Activated CD4-positive, alpha-beta memory T cell treated with anti-CD3 and anti-CD28 coated beads for 36 hours (primary cell): ENCODE results near the gene TFE3. TPM values are rescaled to one million over a fixed set of nuclear protein-coding genes. Genes with fewer than 3 reads are reported as not detected.

Source experiments
- CTCF ChIA-PET: fragments of 350-600 bp; sonication (Branson Sonifier 250); formaldehyde crosslinking; loops from one replicate; lab custom pipeline; 2021; ENCODE audit warnings: antibody characterized with exemption, inconsistent platforms; lab: Charles Lee
- POLR2A ChIA-PET: fragments of 350-600 bp; sonication (Branson Sonifier 250); formaldehyde crosslinking; loops from one replicate; lab custom pipeline; 2021; ENCODE audit warnings: antibody characterized with exemption; lab: Charles Lee
- DNase-seq: peaks from one replicate; pipeline ENCODE4 v3.0.0-alpha.2; 2020
- H3K27ac Mint-ChIP-seq: one replicate; pipeline ENCODE4 v1.8.0; 2021; ENCODE audit warnings: mixed read lengths
- H3K27me3 Mint-ChIP-seq: one replicate; pipeline ENCODE4 v1.8.0; 2021; ENCODE audit warnings: mixed read lengths
- H3K36me3 Mint-ChIP-seq: one replicate; pipeline ENCODE4 v1.8.0; 2021; ENCODE audit warnings: mixed read lengths
- H3K4me1 Mint-ChIP-seq: one replicate; pipeline ENCODE4 v1.8.0; 2021; ENCODE audit warnings: low read depth, mixed read lengths
- H3K4me3 Mint-ChIP-seq: one replicate; pipeline ENCODE4 v1.8.0; 2021; ENCODE audit warnings: mild to moderate bottlenecking, mixed read lengths
- H3K9me3 Mint-ChIP-seq: one replicate; pipeline ENCODE4 v1.8.0; 2021; ENCODE audit warnings: mixed read lengths
- intact Hi-C: fragments of 100-400 bp; cut with micrococcal nuclease; formaldehyde crosslinking; loops from one replicate; pipeline ENCODE4 v1.15.1; 2023
- total RNA-seq, 2 experiments: library from RNA; stranded (reverse); gene quantifications; one replicate each; pipeline ENCODE4 v1.2.3, GENCODE V29; 2021

Gene TFE3
- total RNA-seq, 2 experiments from 2014 or later: 29.0 to 29.1 TPM

DNA sequence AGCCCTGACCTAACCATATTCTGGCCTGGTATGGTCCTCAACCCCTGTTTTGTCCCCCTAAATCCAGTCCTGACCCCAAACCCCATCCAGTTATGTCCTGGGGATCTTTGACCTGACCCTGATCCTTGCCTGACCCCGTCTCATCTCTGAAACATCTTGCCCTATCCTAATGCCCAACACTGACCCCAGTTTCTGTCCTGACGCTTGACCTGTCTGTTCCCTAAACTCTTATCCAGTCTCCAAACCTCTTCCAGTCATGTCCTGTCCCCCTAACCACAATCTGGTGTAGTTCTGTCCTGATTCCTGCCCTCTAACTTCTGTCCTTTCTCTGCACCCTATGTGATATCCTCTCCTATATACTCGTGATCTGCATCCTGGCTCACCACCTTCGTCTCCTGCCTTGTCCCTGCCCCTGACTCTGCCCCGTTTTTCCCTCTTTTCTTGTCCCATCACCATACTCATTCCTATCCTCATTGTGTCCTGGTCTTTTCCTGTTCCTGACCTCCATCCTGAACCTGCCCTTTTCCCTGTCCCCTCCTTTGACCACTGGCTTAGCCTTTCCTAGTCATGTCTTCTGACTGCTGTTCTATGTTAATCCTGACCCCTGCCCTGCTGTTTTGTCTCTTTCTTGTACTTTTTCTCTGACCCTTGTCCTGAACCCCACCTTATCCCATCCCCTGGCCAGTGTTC, 11.1 kb upstream of the TFE3 start:
- ChIA-PET CTCF (no interaction called here), POLR2A (no interaction called here)
- Mint-ChIP-seq H3K27me3 (no peaks in the 10 kb centered on the region), H3K4me1 (peaks cover 33% of the 10 kb centered on the region), H3K9me3 (no peaks in the 10 kb centered on the region), H3K27ac (peak overlapping the region; percentile 93), H3K36me3 (no peaks in the 10 kb centered on the region), H3K4me3 (peak overlapping the region; percentile 83)
- no peak for DNase-seq
- intact Hi-C loops: no loop called here

DNA sequence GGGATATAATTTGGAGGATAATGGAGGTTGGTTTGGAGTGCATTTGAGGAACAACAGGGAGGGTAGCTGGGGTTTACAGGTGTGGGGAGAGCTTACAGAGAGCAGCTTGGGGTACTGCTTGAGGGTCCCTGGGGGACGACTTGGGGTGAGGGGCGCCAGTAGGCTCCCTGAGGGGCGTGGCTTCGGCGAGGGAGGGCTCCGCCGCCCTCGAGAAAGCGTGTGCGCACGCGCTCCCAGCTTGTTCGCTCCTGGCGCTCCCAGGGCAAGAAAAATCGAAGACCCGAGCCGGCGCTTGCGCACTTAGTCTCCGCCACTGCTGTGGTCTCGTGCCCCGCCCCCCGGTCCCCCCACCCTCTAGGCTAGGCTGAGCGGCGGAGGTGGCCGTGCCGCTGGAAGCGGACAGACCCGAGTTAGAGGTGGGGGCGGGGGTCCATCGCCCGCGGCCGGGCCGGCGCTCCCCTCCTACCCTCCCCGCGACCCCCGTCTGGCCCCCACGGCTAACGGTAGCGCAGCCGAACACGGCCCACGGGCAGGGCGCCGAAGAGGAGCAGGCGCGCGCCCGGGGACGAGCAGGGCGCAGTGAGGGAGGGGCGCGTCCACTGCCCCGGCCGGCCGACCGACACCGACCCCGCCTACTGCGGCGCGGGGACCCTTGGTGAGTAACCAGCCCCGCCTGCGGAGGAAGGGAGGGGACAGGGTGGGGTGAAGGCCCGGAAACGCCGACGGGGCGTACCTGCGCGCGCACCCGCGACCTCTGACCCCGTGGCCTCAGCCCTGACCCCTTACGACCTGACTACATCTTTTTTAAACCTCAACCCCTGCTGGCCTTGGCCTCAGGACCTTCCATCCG, 10.3 kb upstream of the TFE3 start:
- intact Hi-C loops: no loop called here
- peak; percentile 78 for DNase-seq
- Mint-ChIP-seq H3K27ac (peak overlapping the region; percentile 93), H3K4me1 (peaks cover 33% of the 10 kb centered on the region), H3K4me3 (peak overlapping the region; percentile 83), H3K36me3 (no peaks in the 10 kb centered on the region), H3K27me3 (no peaks in the 10 kb centered on the region), H3K9me3 (no peaks in the 10 kb centered on the region)
- POLR2A ChIA-PET: interaction anchor here (1.0 kb wide), 1 partner anchor 117 kb away, joined by 3 read pairs; no protein-coding TSS in a partner anchor
- CTCF ChIA-PET: no interaction called here

DNA sequence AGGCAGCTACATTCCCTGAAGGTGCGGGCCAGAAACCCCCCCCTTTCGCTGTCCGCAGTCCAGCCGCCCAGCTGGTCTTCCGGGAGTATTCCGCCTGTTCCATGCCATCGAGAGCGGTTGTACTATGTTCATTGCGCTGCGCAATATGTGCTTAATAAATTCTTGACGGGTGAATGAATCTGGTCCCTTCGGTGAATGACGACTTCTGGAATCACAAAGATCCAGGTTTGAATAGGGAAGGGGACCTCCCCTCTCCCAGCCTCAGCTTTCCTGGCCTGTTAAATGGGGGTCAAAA, 777 bp upstream of the TFE3 start:
- Mint-ChIP-seq H3K4me1 (peaks cover 30% of the 10 kb centered on the region), H3K27ac (peak overlapping the region; percentile 92), H3K9me3 (no peaks in the 10 kb centered on the region), H3K4me3 (peak overlapping the region; percentile 91), H3K27me3 (no peaks in the 10 kb centered on the region), H3K36me3 (peaks cover 10% of the 10 kb centered on the region)
- POLR2A ChIA-PET: interaction anchor here (1.0 to 2.8 kb wide), 2 partner anchors 42 to 87 kb away, joined by 3 to 11 read pairs; partner anchors contain the start of gene GRIPAP1
- intact Hi-C loops: loop anchor here (1.0 to 10.0 kb wide), 9 partner anchors 42 to 243 kb away; partner anchors contain the start of genes GRIPAP1, PCSK1N, PIM2 and PQBP1
- CTCF ChIA-PET: interaction anchor here (0.8 to 2.1 kb wide), 8 partner anchors 27 to 413 kb away, joined by 3 to 6 read pairs (median 3); partner anchors contain the start of gene GRIPAP1
- no peak for DNase-seq

DNA sequence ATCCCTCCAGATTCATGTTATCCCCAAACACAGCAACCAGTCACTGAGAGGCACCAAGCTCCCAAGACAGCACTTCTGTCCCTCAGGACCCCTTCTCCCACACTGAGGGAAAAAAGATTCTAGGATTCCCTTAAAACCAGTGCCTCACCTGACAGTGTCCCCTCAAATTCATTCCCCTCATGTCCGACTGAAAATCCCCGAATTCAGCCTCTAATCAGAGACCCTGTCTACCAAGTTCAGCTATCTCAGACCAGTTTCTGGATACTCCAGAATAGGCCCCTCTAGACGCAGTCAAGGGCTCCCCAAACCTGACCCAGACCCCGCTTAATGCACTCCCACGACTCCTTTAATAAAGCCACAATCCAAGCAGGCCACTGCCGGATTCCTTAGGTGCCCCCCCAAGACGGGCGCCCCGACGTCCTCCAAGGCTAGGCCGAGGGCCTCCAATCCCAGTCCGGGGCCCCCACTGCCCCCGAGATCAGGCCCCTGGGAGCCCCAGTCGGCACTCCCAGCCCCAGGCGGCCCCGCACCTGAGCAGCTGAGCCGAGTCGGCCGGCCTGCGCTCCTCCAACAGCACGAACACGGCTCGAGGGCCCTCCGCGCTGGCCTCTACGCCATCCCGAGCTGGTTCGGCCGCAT, 457 bp downstream of the TFE3 start:
- Mint-ChIP-seq H3K4me1 (peaks cover 30% of the 10 kb centered on the region), H3K27ac (peak overlapping the region; percentile 92), H3K9me3 (no peaks in the 10 kb centered on the region), H3K36me3 (peaks cover 18% of the 10 kb centered on the region), H3K4me3 (peak overlapping the region; percentile 91), H3K27me3 (no peaks in the 10 kb centered on the region)
- ChIA-PET POLR2A (interaction anchor here (2.8 kb wide), 1 partner anchor 40 kb away, joined by 11 read pairs; the partner anchor contains the start of gene GRIPAP1), CTCF (interaction anchor here (0.6 to 2.1 kb wide), 6 partner anchors 41 to 411 kb away, joined by 3 to 6 read pairs (median 4); partner anchors contain the start of genes GRIPAP1 and KCND1)
- DNase-seq: no peak
- intact Hi-C loops: loop anchor here (1.0 to 10.0 kb wide), 9 partner anchors 40 to 242 kb away; partner anchors contain the start of genes GRIPAP1, PCSK1N, PIM2 and PQBP1

DNA sequence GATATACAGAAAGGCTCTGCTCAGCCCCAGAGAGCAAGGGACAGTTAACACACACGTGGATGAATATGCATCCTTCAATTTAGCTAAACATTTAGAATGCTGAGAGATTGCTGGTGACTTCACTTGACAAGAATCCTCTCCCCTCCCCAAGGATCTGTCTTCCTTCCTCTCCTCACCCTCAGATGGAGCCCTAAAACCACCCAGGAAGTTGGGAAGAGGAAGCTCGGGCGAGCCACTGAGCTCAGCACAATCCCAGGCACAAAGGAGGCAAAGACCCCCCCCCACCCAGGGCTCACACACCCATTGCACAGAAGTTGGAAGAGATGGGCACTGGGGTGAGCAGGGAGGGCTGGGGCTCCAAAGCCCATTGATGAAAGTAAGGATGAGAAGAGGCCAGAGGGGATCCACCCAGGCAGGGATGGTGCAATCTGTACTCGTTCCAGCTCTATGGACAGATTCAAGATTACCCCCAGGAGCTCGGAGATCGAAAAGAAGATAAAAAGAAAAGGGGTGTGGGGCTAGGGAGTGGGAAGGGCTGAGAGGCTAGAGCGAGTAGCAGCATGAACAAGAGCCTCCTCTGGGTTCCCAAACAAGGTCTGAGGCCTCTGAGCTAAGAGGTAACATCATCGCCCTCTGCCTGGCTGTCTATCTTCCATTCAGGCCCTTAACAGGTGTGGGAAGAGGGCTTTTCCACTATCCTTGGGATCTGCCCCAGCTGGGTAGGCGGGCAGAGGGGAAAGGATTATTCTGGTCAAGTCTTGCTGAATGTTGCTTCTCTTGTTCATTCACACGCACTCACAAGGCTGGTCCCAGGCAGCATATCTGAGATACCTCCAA, 1.2 kb downstream of the TFE3 start:
- Mint-ChIP-seq H3K4me3 (peak overlapping the region; percentile 91), H3K9me3 (no peaks in the 10 kb centered on the region), H3K27me3 (no peaks in the 10 kb centered on the region), H3K4me1 (peaks cover 30% of the 10 kb centered on the region), H3K36me3 (peaks cover 19% of the 10 kb centered on the region), H3K27ac (peak overlapping the region; percentile 92)
- POLR2A ChIA-PET: interaction anchor here (2.8 kb wide), 1 partner anchor 40 kb away, joined by 11 read pairs; the partner anchor contains the start of gene GRIPAP1
- CTCF ChIA-PET: interaction anchor here (0.6 to 2.1 kb wide), 4 partner anchors 65 to 114 kb away, joined by 3 to 6 read pairs (median 4); partner anchors contain the start of gene KCND1
- peak; percentile 18 for DNase-seq
- intact Hi-C loops: loop anchor here (2.0 to 10.0 kb wide), 5 partner anchors 59 to 241 kb away; partner anchors contain the start of genes PCSK1N and PIM2

DNA sequence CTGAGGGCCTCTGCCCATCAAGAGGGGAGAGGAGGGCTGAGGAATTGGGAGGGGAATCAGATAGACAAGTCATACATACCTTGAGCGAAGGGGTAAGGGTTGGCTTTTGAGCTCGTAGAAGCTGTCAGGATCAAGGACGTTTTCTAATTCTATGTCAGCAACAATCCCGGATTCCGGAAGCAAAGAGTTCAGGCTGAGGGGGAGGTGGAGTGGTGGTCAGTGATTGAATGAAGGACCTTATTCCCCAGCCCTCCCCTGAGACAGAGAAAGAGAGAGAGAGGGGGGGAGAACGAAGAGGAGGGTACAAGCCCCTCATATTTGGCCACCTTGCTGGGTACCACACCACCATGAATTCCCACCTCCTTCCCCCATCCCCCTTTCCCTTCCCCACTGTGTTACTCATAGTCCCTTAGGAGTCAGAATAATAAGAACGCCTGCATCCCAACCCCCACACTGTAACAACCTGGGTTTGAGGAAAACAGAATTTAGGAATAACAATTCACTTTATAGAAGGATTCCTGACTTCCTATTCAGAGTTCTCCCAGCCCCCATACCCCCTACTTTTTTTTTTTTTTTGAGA, 2.7 kb downstream of the TFE3 start:
- DNase-seq: no peak
- Mint-ChIP-seq H3K9me3 (no peaks in the 10 kb centered on the region), H3K27ac (peak overlapping the region; percentile 78), H3K4me1 (peaks cover 30% of the 10 kb centered on the region), H3K4me3 (peak overlapping the region; percentile 91), H3K27me3 (no peaks in the 10 kb centered on the region), H3K36me3 (peaks cover 19% of the 10 kb centered on the region)
- ChIA-PET CTCF (no interaction called here), POLR2A (interaction anchor here (0.5 kb wide), 1 partner anchor 21 kb away, joined by 3 read pairs; no protein-coding TSS in a partner anchor)
- intact Hi-C loops: loop anchor here (10.0 kb wide), 1 partner anchor 206 kb away; the partner anchor contains the start of gene PCSK1N

DNA sequence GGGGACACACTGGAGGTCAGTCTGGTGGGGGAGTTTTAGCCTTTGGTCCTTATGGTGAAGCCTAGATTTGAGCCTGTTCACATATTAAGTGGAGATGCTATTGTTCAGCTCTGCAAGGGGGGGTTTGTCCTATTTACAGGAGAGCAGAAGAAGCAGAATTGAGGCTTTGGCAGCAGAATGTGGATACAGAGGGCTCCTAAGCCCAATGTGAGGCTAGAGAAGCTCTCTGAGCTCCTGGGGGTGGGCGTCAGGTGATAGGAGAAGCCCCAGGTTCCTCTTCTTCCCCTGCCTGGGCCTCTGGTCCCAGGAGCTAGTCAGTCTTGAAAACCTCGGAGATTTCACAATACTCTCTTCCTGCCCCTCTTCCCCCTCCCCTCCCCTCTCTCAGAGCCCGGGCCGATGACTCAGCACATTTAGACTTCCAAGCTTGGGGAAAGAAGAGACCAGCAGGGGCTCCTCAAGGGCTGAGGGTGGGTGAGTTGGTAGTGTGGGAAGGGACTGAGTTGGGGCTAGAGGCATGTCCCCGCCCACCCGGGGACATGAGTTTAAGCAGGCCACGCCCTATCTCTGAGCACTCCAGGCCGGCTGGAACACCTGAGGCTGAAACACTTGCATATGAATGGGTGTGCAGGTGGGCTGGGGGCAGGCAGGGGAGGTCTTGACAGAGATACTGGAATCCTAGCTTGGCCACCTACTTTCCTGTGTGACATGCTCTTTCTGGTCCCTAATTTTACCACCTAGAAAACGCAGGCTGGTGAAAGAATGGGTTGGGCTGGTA, 3.4 kb downstream of the TFE3 start:
- DNase-seq: peak; percentile 73
- CTCF ChIA-PET: interaction anchor here (2.2 kb wide), 1 partner anchor 148 kb away, joined by 5 read pairs; no protein-coding TSS in a partner anchor

DNA sequence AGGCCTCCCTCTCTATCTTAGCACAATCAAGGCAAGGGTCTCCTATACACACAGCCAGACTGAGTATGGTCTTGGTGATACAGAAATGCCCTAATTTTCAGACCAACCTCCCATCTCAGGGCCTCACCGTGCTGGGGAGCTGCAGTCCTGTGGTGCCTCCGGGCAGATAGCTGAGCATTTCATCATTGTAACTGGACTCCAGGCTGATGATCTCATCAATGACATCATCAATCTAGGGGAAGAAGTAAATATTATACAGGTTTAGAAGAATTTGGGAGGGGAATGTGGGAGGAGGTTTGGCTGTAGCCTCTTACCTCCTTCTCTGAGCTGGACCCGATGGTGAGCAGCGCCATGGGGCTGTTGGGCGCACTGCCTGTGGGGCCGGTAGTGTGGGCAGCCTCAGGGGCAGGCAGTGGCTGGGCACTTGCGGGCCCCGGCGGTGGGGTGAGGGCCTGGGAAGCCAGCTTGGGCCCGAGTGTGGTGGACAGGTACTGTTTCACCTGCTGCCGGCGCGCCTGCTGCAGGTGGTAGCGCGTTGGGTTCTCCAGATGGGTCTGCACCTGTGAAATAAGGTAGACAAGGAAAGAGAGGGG, 5.2 kb downstream of the TFE3 start:
- no peak overlapping the region for H3K27ac Mint-ChIP-seq
- intact Hi-C loops: no loop called here
- H3K27me3 Mint-ChIP-seq: no peaks in the 10 kb centered on the region
- no peaks in the 10 kb centered on the region for H3K9me3 Mint-ChIP-seq
- no peak overlapping the region for H3K4me3 Mint-ChIP-seq
- peaks cover 34% of the 10 kb centered on the region for H3K36me3 Mint-ChIP-seq
- CTCF ChIA-PET: interaction anchor here (2.2 kb wide), 1 partner anchor 146 kb away, joined by 5 read pairs; no protein-coding TSS in a partner anchor
- DNase-seq: no peak
- POLR2A ChIA-PET: interaction anchor here (0.6 kb wide), 1 partner anchor 67 kb away, joined by 3 read pairs; no protein-coding TSS in a partner anchor
- peaks cover 23% of the 10 kb centered on the region for H3K4me1 Mint-ChIP-seq

More for the DNA sequence above, 3.4 kb downstream of the TFE3 start:
- Mint-ChIP-seq H3K36me3 (peaks cover 20% of the 10 kb centered on the region), H3K4me3 (peak overlapping the region; percentile 49), H3K4me1 (peaks cover 30% of the 10 kb centered on the region), H3K27me3 (no peaks in the 10 kb centered on the region), H3K27ac (peak overlapping the region; percentile 78), H3K9me3 (no peaks in the 10 kb centered on the region)
- intact Hi-C loops: loop anchor here (10.0 kb wide), 1 partner anchor 205 kb away; the partner anchor contains the start of gene PCSK1N
- POLR2A ChIA-PET: interaction anchor here (0.5 to 0.6 kb wide), 2 partner anchors 21 to 553 kb away, joined by 3 read pairs; no protein-coding TSS in a partner anchor

DNA sequence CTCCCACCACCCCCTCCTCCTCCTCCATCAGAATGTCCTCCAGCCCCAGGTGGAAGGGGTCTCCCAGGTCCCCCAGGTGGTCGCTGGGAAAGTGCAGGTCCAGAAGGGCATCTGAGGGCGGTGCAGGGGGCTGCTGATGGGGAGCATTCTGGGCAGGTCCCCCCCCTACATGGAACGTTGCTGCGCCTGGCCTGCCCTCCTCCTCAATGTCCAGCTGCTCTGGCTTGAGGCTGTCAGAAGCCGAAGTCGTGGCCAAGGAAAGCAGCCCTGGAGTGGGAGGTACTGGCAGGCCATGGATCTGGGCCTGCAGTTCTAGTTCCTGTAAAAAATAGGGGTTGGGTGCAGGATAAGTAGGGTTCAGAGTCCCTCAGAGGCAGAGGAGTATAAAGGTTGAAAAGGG, 12.9 kb downstream of the TFE3 start:
- Mint-ChIP-seq H3K27ac (no peak overlapping the region), H3K4me3 (no peak overlapping the region), H3K27me3 (no peaks in the 10 kb centered on the region), H3K9me3 (no peaks in the 10 kb centered on the region), H3K4me1 (no peaks in the 10 kb centered on the region), H3K36me3 (peaks cover 18% of the 10 kb centered on the region)
- ChIA-PET CTCF (no interaction called here), POLR2A (no interaction called here)
- intact Hi-C loops: no loop called here
- DNase-seq: no peak
